ENCODE measurements around the gene S100A7A. TPM values are rescaled to one million over a fixed set of nuclear protein-coding genes. Genes with fewer than 3 reads are reported as not detected.
"Not testable (repeated sequence)": the region's sequence is repeated elsewhere in the genome, so short reads cannot be mapped to it uniquely, and the experiment has no call there.

S100A7A gene
- total RNA-seq, 1 experiment from 2014 or later: not detected

DNA sequence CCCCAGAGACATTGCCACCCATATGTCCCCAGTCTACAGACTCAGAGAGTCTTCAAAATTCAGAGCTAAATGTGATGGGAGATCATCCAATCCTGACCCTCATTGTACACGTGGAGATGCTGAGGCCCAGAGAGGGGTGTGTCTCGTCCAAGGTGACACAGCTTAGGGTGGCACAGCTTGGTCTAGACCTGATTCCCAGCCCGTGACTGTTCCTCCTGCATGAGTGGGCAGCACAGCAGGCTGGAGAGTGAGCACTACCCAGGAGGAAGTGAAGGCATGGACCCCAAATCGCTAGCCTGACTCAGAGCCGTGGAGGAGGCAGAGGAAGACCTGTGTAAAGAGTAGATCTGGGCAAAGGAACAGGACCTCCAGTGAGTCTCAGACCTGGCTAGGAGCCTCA, 27.8 kb downstream of the S100A7A start (continued):
- TF ChIP-seq ZNF396 (CRISPR knock-in tag; IDR thresholded peaks at IDR 0.05; ENCODE audit: borderline replicate concordance): no peak
- TF ChIP-seq CDX4 (CRISPR knock-in tag; IDR thresholded peaks at IDR 0.05; ENCODE audit: borderline replicate concordance): no peak
- no peak for TF ChIP-seq ZNF232 (CRISPR knock-in tag; IDR thresholded peaks at IDR 0.05)
- TF ChIP-seq, protein P1, sequence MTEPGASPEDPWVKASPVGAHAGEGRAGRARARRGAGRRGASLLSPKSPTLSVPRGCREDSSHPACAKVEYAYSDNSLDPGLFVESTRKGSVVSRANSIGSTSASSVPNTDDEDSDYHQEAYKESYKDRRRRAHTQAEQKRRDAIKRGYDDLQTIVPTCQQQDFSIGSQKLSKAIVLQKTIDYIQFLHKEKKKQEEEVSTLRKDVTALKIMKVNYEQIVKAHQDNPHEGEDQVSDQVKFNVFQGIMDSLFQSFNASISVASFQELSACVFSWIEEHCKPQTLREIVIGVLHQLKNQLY (CRISPR knock-in tag; IDR thresholded peaks at IDR 0.05): no peak
- no peak for TF ChIP-seq GABPB1 (CRISPR knock-in tag; IDR thresholded peaks at IDR 0.05)

GRCh38 chr1:153447498-153448170, 31.3 kb downstream of the S100A7A start:
- Mint-ChIP-seq H3K4me3 (no peak overlapping the region), H3K4me1 (no peaks in the 10 kb centered on the region), H3K27ac (no peak overlapping the region), H3K36me3 (no peaks in the 10 kb centered on the region), H3K9me3 (peaks cover 8% of the 10 kb centered on the region), H3K27me3 (ENCODE audit: low read depth) (peaks cover 13% of the 10 kb centered on the region)
- no peak for ATAC-seq
- CTCF ChIA-PET: no interaction called here
- POLR2A ChIA-PET: no interaction called here
- TF ChIP-seq HMGA2 (CRISPR knock-in tag; IDR thresholded peaks at IDR 0.05): no peak
- no peak for TF ChIP-seq ZNF532 (CRISPR knock-in tag; IDR thresholded peaks at IDR 0.05; ENCODE audit: borderline replicate concordance)
- no peak for TF ChIP-seq NFATC4 (CRISPR knock-in tag; IDR thresholded peaks at IDR 0.05)
- TF ChIP-seq FOXJ3 (CRISPR knock-in tag; IDR thresholded peaks at IDR 0.05; ENCODE audit: borderline replicate concordance): no peak
- TF ChIP-seq, protein P2, sequence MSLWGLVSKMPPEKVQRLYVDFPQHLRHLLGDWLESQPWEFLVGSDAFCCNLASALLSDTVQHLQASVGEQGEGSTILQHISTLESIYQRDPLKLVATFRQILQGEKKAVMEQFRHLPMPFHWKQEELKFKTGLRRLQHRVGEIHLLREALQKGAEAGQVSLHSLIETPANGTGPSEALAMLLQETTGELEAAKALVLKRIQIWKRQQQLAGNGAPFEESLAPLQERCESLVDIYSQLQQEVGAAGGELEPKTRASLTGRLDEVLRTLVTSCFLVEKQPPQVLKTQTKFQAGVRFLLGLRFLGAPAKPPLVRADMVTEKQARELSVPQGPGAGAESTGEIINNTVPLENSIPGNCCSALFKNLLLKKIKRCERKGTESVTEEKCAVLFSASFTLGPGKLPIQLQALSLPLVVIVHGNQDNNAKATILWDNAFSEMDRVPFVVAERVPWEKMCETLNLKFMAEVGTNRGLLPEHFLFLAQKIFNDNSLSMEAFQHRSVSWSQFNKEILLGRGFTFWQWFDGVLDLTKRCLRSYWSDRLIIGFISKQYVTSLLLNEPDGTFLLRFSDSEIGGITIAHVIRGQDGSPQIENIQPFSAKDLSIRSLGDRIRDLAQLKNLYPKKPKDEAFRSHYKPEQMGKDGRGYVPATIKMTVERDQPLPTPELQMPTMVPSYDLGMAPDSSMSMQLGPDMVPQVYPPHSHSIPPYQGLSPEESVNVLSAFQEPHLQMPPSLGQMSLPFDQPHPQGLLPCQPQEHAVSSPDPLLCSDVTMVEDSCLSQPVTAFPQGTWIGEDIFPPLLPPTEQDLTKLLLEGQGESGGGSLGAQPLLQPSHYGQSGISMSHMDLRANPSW (CRISPR knock-in tag; conservative IDR thresholded peaks at IDR 0.05; ENCODE audit: low read depth): no peak
- no peak for DNase-seq (ENCODE audit: low spot score)

GRCh38 chr1:153448851-153449250, 32.5 kb downstream of the S100A7A start:
- H3K4me3 Mint-ChIP-seq; POLR2A ChIA-PET; ATAC-seq; H3K4me1 Mint-ChIP-seq; H3K27ac Mint-ChIP-seq; H3K27me3 Mint-ChIP-seq (ENCODE audit: low read depth); DNase-seq (ENCODE audit: low spot score); H3K36me3 Mint-ChIP-seq; H3K9me3 Mint-ChIP-seq: not testable (repeated sequence)
- CTCF ChIA-PET: interaction anchor here (0.7 kb wide), 1 partner anchor 100 kb away, joined by 3 read pairs; the partner anchor contains the start of gene PGLYRP4

- ChIA-PET CTCF (interaction anchor here (1.2 kb wide), 1 partner anchor 10 kb away, joined by 5 read pairs; no protein-coding TSS in a partner anchor), POLR2A (no interaction called here)
- ATAC-seq: no peak
- Mint-ChIP-seq H3K36me3 (no peaks in the 10 kb centered on the region), H3K4me3 (no peak overlapping the region), H3K9me3 (no peaks in the 10 kb centered on the region), H3K4me1 (no peaks in the 10 kb centered on the region), H3K27me3 (ENCODE audit: low read depth) (peaks cover 4% of the 10 kb centered on the region), H3K27ac (no peak overlapping the region)
- TF ChIP-seq MYBL2 (CRISPR knock-in tag; IDR thresholded peaks at IDR 0.05): no peak
- no peak for TF ChIP-seq ZMAT4 (CRISPR knock-in tag; IDR thresholded peaks at IDR 0.05)
- TF ChIP-seq AR (CRISPR knock-in tag; IDR thresholded peaks at IDR 0.05): no peak
- no peak for TF ChIP-seq SOX15 (CRISPR knock-in tag; IDR thresholded peaks at IDR 0.05)
- no peak for TF ChIP-seq NR3C1 (CRISPR knock-in tag; conservative IDR thresholded peaks at IDR 0.05; ENCODE audit: low read depth)
- TF ChIP-seq, protein P3, sequence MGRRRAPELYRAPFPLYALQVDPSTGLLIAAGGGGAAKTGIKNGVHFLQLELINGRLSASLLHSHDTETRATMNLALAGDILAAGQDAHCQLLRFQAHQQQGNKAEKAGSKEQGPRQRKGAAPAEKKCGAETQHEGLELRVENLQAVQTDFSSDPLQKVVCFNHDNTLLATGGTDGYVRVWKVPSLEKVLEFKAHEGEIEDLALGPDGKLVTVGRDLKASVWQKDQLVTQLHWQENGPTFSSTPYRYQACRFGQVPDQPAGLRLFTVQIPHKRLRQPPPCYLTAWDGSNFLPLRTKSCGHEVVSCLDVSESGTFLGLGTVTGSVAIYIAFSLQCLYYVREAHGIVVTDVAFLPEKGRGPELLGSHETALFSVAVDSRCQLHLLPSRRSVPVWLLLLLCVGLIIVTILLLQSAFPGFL (CRISPR knock-in tag; IDR thresholded peaks at IDR 0.05; ENCODE audit: borderline replicate concordance): no peak
- no peak for TF ChIP-seq MXD4 (CRISPR knock-in tag; IDR thresholded peaks at IDR 0.05; ENCODE audit: borderline replicate concordance)
- no peak for DNase-seq (ENCODE audit: low spot score)
These were observed 40.1 kb downstream of the S100A7A start for GRCh38 chr1:153456396-153456795.

Data from WTC11 (cell line).